OCI-LY7 (cell line): Measurements from ENCODE around the gene LRRC1. TPM values are rescaled to one million over a fixed set of nuclear protein-coding genes. Genes with fewer than 3 reads are reported as not detected.

Source experiments
- BruUV-seq: library from RNA; stranded (reverse); fragments of 400-500 nt; replicated peaks from 2 replicates; lab custom pipeline; 2021; lab: Mats Ljungman, UMichigan
- CTCF ChIA-PET: fragments of 300-600 bp; sonication (Branson Sonifier 250); formaldehyde crosslinking; loops from one replicate; lab custom pipeline; 2022; ENCODE audit warnings: antibody characterized with exemption; ENCODE audit not compliant: unreplicated experiment; lab: Charles Lee
- POLR2A ChIA-PET: fragments of 300-600 bp; sonication (Branson Sonifier 250); formaldehyde crosslinking; loops from one replicate; lab custom pipeline; 2022; ENCODE audit warnings: antibody characterized with exemption; lab: Charles Lee
- DNase-seq: peaks from one replicate; pipeline ENCODE4 v3.0.0-alpha.2; 2015; ENCODE audit warnings: low spot score
- H2AFZ ChIP-seq: fragments of 200-600 bp; sonication (generic), shearing (Covaris generic); 2 replicates; pipeline ENCODE4 v1.6.1; 2014; ENCODE audit warnings: mild to moderate bottlenecking, antibody characterized with exemption, low read length, moderate library complexity
- H3K27ac ChIP-seq: fragments of 200-600 bp; sonication (generic); 2 replicates; pipeline ENCODE4 v1.5.1; 2014; ENCODE audit warnings: mixed run types, low read depth, mild to moderate bottlenecking, moderate library complexity, low read length, inconsistent platforms; ENCODE audit not compliant: poor library complexity, severe bottlenecking
- H3K36me3 ChIP-seq: fragments of 200-600 bp; sonication (generic); 2 replicates; pipeline ENCODE4 v1.6.1; 2014; ENCODE audit warnings: mild to moderate bottlenecking, antibody characterized with exemption, low read length, moderate library complexity, mixed read lengths; ENCODE audit not compliant: insufficient read depth
- H3K4me1 ChIP-seq: fragments of 200-600 bp; sonication (generic); 2 replicates; pipeline ENCODE4 v1.5.1; 2014; ENCODE audit warnings: mild to moderate bottlenecking, low read length; ENCODE audit not compliant: insufficient read depth, poor library complexity, severe bottlenecking
- H3K4me2 ChIP-seq: fragments of 200-600 bp; sonication (generic); 2 replicates; pipeline ENCODE4 v1.6.1; 2014; ENCODE audit warnings: mild to moderate bottlenecking, low read length
- H3K4me3 ChIP-seq: fragments of 200-600 bp; sonication (generic); 2 replicates; pipeline ENCODE4 v1.5.1; 2014; ENCODE audit warnings: mild to moderate bottlenecking, low read depth, low read length; ENCODE audit not compliant: poor library complexity, severe bottlenecking
- H3K79me2 ChIP-seq: fragments of 200-600 bp; sonication (generic); 2 replicates; pipeline ENCODE4 v1.6.1; 2016; ENCODE audit warnings: low read depth, mild to moderate bottlenecking, low read length, moderate library complexity, mixed read lengths; ENCODE audit not compliant: insufficient read depth
- H3K9me2 ChIP-seq: fragments of 200-600 bp; sonication (generic); 2 replicates; pipeline ENCODE4 v1.6.1; 2016; ENCODE audit warnings: mild to moderate bottlenecking, low read length, mixed read lengths; ENCODE audit not compliant: insufficient read depth
- H3K9me3 ChIP-seq: fragments of 200-600 bp; sonication (generic); 2 replicates; pipeline ENCODE4 v1.6.1; 2014; ENCODE audit warnings: mild to moderate bottlenecking, mixed run types, low read length, mixed read lengths
- H4K20me1 ChIP-seq: fragments of 200-600 bp; sonication (generic); 2 replicates; pipeline ENCODE4 v1.6.1; 2014; ENCODE audit warnings: mild to moderate bottlenecking, antibody characterized with exemption, low read length, moderate library complexity, mixed read lengths; ENCODE audit not compliant: insufficient read depth
- EZH2phosphoT487 ChIP-seq: fragments of 200-600 bp; sonication (generic); IDR thresholded peaks from 2 replicates; pipeline ENCODE4 v1.6.1; 2018; ENCODE audit warnings: low read depth, borderline replicate concordance, mild to moderate bottlenecking, mixed run types, antibody characterized with exemption, low read length, moderate library complexity, mixed read lengths
- intact Hi-C: fragments of 100-400 bp; cut with micrococcal nuclease; formaldehyde crosslinking; loops from one replicate; pipeline ENCODE4 v1.10.0; 2022; ENCODE audit not compliant: unreplicated experiment
- total RNA-seq, 2 experiments: library from RNA; depleted of rRNA in 1 of 2; stranded (reverse); fragments of >200 nt in 1 of 2; shearing (Covaris generic) in 1 of 2; gene quantifications; 2 replicates each; pipeline ENCODE4 v1.2.3, GENCODE V29; 2014 to 2022
- TF ChIP-seq, protein P1 (sequence below): fragments of 200-600 bp; sonication (generic); conservative IDR thresholded peaks from 2 replicates; pipeline ENCODE4 v1.5.1; 2014; ENCODE audit warnings: mild to moderate bottlenecking, antibody characterized with exemption, low read length, moderate library complexity, mixed read lengths

Gene LRRC1
- total RNA-seq, 2 experiments from 2014 or later: 8.2 to 8.4 TPM

DNA sequence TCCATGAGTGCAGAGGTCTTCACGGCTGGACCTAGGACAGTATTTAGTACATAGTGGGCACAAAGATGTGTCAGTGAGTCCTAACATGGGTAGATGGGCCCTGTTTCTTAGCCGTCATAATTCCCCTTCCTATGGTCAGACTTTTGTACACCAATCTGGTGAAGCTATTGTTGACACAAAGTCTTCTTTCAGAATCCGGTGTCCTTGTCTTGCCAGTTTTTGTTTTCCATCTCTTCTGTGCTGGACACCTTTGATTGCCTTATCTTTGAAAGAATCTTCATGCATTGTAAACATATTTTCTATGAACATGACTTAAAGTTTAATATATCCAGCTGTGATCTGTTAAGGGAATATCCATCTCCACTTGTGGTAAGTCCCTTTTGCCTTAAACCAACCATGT, 4.5 kb downstream of the LRRC1 start:
- peaks cover 12% of the 10 kb centered on the region for H3K4me1 ChIP-seq
- H3K9me3 ChIP-seq: no peaks in the 10 kb centered on the region
- no peak overlapping the region for H3K4me3 ChIP-seq
- H2AFZ ChIP-seq: no peak overlapping the region
- BruUV-seq: no TSS peak
- H3K4me2 ChIP-seq: no peak overlapping the region
- CTCF ChIA-PET: no interaction called here
- TF ChIP-seq, protein P1, sequence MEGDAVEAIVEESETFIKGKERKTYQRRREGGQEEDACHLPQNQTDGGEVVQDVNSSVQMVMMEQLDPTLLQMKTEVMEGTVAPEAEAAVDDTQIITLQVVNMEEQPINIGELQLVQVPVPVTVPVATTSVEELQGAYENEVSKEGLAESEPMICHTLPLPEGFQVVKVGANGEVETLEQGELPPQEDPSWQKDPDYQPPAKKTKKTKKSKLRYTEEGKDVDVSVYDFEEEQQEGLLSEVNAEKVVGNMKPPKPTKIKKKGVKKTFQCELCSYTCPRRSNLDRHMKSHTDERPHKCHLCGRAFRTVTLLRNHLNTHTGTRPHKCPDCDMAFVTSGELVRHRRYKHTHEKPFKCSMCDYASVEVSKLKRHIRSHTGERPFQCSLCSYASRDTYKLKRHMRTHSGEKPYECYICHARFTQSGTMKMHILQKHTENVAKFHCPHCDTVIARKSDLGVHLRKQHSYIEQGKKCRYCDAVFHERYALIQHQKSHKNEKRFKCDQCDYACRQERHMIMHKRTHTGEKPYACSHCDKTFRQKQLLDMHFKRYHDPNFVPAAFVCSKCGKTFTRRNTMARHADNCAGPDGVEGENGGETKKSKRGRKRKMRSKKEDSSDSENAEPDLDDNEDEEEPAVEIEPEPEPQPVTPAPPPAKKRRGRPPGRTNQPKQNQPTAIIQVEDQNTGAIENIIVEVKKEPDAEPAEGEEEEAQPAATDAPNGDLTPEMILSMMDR: no peak
- TF ChIP-seq EZH2phosphoT487: no peak
- no peak overlapping the region for H3K27ac ChIP-seq
- H3K9me2 ChIP-seq: no peaks in the 10 kb centered on the region
- POLR2A ChIA-PET: interaction anchor here (0.7 kb wide), 1 partner anchor 18 kb away, joined by 3 read pairs; no protein-coding TSS in a partner anchor
- intact Hi-C loops: no loop called here
- no peaks in the 10 kb centered on the region; the same call in 1 of the 2 replicates for H3K79me2 ChIP-seq
- 0 out of 2 replicates have a peak, but pooled peaks cover 3% of the 10 kb centered on the region for H4K20me1 ChIP-seq
- H3K36me3 ChIP-seq: no peaks in the 10 kb centered on the region
- DNase-seq: no peak

- H2AFZ ChIP-seq: no peak overlapping the region
- intact Hi-C loops: no loop called here
- CTCF ChIA-PET: no interaction called here
These were observed 6.2 kb downstream of the LRRC1 start for GRCh38 chr6:53801022-53801421.

DNA sequence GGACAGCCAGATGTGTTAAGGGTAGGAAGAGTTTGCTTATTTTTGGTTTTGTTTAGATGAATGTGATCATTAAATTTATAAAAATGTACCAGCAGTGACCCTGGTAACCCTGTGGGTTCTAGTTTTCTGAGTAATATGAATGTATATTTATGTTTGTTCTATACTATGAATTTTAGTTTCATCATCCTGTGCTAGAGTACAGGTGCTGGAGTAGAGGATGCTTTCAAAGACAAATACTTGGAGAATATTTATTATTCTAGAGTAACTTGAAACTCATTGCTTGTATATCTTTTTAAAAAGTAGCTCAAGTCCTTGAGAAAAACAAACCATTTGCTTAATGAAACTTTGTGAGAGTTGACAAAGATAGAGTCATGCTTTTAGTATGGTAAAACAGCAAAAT, 7.8 kb downstream of the LRRC1 start:
- POLR2A ChIA-PET: no interaction called here
- no peaks in the 10 kb centered on the region for H3K79me2 ChIP-seq

More at GRCh38 chr6:53801022-53801421, 6.2 kb downstream of the LRRC1 start:
- Histone ChIP-seq H3K9me2 (no peaks in the 10 kb centered on the region), H3K9me3 (no peaks in the 10 kb centered on the region), H4K20me1 (peaks cover 9% of the 10 kb centered on the region; the same call in 1 of the 2 replicates), H3K27ac (no peak overlapping the region), H3K79me2 (no peaks in the 10 kb centered on the region), H3K36me3 (no peaks in the 10 kb centered on the region), H3K4me3 (no peak overlapping the region), H3K4me2 (no peak overlapping the region), H3K4me1 (peaks cover 6% of the 10 kb centered on the region)
- no TSS peak for BruUV-seq
- TF ChIP-seq, protein P1: no peak
- no peak for TF ChIP-seq EZH2phosphoT487
- POLR2A ChIA-PET: interaction anchor here (0.5 to 1.2 kb wide), 3 partner anchors 8 to 1260 kb away, joined by 3 to 4 read pairs (median 4); no protein-coding TSS in a partner anchor
- DNase-seq: no peak

More for the DNA sequence above, 7.8 kb downstream of the LRRC1 start:
- peaks cover under 1% of the 10 kb centered on the region for H3K4me1 ChIP-seq
- H3K27ac ChIP-seq: no peak overlapping the region
- H3K4me2 ChIP-seq: no peak overlapping the region
- TF ChIP-seq, protein P1: no peak
- no peak for TF ChIP-seq EZH2phosphoT487
- H3K9me3 ChIP-seq: no peaks in the 10 kb centered on the region
- H4K20me1 ChIP-seq: peaks cover 9% of the 10 kb centered on the region; the same call in 1 of the 2 replicates
- intact Hi-C loops: no loop called here
- no peaks in the 10 kb centered on the region for H3K9me2 ChIP-seq
- CTCF ChIA-PET: no interaction called here
- BruUV-seq: no TSS peak
- H3K4me3 ChIP-seq: no peak overlapping the region
- DNase-seq: no peak
- no peaks in the 10 kb centered on the region for H3K36me3 ChIP-seq
- H2AFZ ChIP-seq: no peak overlapping the region
